Stimulated activated CD4-positive, alpha-beta T cell treated with anti-CD3 and anti-CD28 coated beads, Interleukin-2, amount 100 ng/mL, for 4 hours (primary cell): ENCODE results near the gene SLC25A11.

Experiments used
- DNase-seq: peaks from one replicate; pipeline ENCODE4 v3.0.0-alpha.2; 2020; ENCODE audit warnings: low read depth

SLC25A11 gene, protein sequence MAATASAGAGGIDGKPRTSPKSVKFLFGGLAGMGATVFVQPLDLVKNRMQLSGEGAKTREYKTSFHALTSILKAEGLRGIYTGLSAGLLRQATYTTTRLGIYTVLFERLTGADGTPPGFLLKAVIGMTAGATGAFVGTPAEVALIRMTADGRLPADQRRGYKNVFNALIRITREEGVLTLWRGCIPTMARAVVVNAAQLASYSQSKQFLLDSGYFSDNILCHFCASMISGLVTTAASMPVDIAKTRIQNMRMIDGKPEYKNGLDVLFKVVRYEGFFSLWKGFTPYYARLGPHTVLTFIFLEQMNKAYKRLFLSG

DNA sequence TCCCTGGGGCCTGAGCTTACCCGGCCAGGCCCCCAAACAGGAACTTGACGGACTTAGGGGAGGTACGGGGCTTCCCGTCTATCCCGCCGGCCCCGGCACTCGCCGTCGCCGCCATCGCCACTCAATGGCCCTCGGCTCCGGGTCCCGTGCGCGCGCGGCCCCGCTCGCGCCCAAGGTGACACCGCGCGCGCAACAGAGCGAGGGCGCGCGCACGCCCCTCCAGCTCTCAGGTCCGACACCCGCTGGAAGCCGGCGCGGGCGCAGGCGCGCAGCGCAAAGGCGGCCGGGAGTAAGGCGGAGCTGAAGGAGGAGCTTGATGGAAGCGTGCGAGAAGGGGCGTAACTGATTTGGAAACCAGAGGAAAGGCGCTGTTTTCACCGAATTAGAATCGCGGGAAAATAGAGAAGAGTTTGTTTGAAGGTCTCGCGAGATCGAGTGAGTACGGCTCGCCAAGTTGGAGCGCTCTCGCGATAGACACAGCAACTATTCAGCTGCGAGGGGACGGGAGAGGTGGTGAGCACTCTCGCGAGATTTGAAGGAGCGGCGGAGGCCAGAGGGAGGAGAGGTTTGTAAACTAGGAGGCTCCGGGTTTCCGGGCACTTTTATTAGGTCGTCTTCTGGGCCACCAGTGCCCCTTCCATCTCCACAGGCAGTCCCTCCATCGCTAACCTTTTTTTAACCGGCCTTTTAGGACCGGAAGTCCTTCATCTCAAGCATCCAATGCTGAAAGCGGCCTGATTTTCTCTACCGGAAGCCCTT lies at the start of gene SLC25A11, which contains the start of gene RNF167:
Gene SLC25A11, minus strand, starts transcription at position 251 of the 759 bp plus-strand sequence. Its CDS starts 136 bp downstream, at position 115.
Gene RNF167, plus strand, starts transcription at position 473 of the 759 bp plus-strand sequence. CDS start 642 bp downstream, outside the sequence.
- DNase-seq, result peak; percentile 95

DNA sequence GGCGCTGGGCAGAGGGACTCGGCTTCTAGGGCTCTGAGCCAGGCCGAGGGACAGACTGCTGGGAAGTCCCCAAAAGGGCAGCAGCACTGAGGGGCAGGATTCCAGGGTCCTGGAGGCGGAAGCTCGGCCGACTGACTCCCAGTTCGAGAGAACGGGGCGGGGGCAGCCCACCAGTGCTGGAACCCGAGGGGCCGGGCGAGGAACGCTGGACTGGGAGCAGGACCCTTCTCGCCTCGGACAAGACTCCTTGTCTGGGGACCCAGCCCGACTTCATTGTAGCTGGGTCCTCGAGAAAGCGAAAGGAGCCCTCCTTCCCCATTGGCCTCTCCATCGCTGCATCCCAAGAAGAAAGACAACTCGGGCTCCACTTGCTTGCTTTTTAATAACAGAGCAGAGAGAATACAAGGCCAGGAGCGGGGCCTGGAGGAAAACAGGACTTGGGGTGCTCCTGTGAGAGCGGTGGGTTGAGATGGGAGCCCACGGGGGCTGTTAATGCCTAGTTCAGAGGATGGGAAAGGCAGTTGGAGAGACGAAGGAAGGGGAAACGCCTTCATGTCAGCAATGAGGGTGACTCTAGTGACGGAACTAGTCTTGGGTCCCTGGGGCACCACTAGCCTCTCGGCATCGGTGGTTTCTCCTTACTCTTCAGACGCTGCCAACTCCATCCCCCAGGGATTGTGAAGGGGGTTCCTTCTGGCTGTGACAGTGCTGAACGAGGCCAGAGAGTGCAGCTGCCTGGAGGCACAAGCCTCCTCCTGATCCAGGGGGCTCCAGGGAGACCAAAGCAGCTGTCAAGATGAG lies 48.1 kb upstream of the SLC25A11 start:
- DNase-seq, result no peak

DNA sequence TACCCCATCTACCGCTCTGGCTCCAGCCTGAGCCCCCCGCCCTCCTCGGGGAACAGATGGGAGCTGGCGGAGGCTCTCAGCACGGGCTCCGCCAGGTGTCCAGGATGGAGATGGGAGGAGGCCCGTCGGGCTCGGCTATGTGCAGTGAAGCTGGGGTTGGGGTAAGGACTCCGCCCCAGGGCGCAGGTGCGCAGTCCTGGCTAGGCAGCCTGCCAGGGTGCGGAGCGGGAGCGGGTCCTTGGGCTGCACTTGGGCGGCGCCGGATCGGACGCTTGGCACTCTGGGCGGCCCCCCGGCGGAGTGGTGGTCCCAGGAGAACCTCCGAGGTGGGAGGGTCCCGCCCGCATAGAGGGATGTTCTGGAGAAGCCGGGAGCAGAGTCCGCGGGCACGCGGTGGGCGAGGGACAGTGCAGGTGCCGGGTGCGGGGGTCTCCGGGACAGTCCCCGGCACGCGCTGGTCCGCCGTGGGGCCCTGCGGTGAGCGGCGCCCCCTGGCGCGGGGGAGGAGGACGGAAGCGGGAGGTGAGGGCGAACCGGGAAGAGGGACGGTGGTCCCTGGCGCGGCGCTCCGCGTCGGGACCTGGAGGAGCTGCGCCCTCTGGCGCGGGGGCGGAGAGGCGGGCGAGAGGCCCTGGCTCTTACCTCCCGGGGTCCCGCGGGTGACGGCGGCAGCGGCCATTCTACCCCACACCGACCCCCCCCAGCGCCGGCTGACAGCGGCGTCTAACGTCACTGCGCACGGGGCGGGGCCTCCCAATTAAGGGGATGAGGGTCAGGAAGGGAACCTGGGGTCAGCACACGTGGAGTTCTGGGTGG lies 47.3 kb upstream of the SLC25A11 start, which contains the start of gene CAMTA2:
Gene CAMTA2, minus strand, starts transcription at position 725 of the 816 bp plus-strand sequence. CDS start 1,453 bp downstream, outside the sequence.
- DNase-seq, result peak; percentile 79

DNA sequence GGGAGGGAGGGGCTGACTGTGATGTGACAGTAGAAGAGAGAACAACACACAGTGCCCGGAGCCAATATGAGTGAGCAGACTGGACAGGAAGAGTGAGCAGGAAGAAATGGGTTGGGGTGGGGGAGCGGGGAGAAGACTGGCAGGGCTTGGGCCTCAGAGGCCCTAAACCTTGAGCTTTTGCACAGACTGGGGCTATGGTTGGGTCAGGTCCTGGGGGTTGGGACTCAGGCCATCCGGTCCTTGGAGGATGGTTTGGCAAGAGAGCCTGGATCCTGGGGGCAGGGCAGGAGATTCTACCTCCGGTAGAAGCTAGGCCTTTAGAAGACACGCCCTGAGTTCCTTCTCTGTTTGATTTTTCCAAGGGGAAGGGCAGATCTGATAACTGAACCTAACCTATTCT lies 46.6 kb upstream of the SLC25A11 start:
- DNase-seq, result no peak

DNA sequence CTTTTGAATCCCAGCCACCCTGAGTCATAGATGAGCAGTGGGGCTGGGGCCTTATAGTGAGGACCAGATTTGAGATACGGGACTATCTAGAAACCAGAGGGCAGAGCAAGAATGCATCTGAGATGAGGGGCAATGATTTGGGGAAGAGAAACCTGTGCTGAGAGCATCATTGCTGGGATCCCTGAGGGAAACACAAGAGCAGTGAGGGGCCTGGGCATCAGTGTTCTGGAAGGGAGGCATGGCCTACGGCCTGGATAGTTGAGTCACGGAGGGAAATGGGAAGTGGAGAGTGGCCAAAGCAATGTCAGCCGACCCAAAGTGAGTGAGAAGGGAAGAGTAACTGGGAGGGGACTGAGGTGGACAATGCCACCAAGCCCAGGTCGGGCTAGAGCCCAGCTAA lies 42.5 kb upstream of the SLC25A11 start:
- DNase-seq, result no peak

DNA sequence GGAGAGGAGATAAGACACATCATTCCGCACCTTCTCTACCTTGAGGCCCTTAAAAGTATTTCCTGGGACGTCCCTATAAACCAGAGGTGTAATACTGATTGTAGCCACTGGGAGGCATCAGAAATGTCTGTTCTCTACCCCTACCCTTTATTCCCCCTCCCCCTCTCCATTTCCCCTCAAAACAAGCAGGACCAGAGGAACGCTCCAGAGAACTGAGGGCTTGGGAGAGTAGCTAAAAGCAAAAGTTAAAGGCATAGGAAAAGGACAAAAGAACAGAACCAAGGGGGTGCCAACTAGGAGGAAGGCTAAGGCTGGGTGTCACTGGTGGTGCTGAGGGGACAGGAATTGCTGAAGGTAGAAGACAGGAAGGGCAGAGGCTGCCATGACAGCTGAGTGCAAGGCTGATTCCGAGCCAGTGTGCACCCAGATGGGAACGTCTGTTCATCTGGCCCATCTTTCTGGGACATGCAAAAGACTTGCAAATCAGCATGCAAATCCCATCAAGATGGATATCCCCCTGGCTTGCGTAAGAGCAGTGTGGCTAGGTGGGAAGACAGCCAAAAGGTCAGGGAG lies 40.9 kb upstream of the SLC25A11 start:
- DNase-seq, result no peak

DNA sequence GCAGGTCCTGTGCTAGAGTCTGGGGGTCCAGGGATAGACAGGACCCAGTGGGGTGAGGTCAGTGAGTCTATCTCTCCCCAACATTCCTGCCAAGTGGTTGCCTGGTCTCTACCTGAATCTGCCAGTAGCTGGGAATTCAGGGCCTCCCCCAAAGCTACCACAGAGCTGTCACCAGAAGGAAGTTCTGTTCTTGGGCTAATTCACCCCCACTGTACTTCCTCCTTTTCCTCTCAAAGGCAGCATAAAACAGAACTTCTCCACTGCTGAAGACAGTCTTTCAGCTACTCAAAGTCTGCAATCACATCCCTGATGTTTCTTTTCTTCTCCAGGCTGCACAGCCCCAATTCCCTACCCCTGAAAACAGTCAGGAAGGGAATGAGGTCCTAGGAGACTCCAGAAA lies 38.9 kb upstream of the SLC25A11 start:
- DNase-seq, result no peak

DNA sequence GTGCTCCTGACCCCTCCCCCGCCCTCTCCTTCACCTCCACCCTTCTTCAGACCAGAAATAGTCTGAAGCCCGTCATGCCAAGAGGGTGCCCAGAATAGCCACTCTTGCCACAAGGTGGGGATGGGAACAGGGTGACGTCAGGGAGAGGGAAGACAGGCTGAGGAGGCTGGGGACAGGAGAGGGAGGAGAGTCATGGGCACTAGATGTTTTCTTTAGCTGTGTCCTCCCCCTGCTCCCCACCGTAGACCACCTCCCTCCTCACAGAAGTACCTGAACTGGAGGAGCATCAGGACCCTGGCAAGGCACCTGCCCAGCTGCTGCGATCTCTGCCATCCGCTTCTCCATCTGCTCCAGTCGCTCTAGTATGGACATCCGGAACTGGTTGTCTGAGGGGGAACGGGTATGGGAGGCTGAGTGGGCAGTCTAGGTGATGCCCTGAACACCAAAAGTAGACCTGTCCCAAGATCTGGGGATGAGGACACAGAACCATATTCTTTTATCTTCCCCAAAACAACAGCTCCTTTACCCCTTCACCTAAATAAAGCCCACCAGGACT lies 34.3 kb upstream of the SLC25A11 start:
- DNase-seq, result no peak

DNA sequence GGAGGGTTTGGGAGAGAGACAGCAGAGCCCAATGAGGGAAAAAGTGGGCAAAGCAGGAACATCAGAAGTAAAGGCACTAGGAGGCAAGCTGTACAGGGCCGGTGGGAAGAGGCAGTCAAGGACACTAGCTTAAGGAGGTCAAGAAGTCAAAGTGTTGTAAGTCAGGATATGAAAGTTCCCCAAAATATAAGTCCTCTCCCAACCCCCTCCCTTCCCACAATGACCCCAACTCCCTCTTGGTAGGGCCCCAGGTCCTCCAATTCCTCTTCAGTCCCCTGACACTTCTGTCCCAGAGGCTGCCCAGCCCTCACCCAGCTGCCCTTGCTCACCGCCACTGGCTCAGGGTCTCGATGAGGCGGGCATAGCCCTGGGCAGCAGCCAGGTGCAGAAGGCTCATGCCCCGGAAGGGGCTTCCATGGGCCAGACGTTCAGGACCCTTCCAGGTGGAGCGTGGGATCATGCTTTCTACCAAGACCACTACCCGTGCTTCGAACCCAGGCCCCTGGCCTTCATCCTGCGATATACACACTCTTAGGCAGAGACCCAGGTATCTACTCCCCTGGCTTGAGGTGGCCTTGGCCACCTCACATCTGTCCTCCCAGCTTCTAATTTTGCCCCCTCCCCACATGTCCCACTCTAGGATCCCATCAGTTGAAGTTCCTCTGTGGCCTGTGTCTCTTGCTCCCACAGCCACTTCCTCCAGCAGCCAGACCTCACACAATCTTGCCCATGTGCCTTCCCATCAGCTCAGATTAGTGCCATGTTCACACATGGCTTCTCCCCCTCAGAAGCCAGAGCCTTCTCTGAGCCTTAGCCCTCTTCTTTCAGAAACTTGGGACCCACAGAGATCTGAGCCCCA lies 33.6 kb upstream of the SLC25A11 start:
- no peak for DNase-seq

DNA sequence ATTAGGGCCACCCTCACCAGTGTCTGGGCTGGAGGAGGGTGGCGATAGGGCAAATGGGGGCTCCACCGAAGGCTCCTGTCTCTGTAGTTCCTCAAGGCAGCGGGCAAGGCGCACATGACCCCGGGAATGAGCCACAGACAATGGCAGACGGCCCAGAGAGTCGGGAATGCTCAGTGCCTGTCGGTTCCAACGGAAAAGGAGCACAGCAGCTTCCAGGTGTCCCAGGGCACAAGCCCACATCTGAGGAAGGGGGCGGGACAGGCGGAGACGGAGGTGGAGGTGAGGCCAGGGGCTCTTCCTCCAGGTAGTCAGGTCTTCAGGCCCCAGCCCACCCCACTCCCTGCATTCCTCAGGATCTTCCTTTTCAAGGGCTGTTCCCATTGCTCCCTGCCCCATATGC lies 32.9 kb upstream of the SLC25A11 start:
- DNase-seq, result no peak

DNA sequence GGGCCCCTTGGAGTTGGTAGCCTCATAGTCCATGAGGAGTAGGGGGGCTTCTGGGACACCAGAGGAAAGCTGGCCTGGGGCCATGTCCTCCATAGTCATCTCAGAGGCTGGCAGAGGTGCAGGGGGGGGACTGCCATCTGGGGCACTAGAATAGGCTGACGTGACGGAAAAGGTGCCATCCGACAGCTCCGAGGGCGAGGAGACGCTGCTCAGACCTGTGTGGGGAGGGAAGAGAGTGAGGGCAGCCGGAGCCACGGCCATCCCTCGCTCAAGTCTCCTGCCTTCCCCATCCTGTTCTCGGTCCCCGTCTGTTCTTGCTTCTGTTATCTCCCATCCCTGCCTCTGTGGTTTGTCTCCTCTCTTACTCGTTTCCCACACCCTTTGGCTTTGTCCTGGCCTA lies 32.5 kb upstream of the SLC25A11 start:
- no peak for DNase-seq

DNA sequence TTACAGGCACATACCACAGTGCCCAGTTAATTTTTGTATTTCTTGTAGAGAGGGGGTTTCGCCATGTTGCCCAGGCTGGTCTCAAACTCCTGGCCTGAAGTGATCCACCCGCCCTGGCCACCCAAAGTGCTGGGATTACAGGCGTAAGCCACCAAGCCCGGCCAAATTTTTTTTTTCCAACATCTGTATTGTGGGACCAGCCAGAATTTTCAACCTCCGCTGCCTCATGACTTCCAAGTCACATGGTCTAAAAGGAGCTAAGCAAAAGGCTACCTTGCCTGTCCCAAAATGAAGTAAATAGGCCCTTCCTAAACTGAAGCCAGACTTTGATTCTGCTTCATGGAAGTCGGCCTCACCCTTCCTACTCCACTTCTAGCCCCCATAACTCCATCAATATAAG lies 32.0 kb upstream of the SLC25A11 start:
- no peak for DNase-seq

DNA sequence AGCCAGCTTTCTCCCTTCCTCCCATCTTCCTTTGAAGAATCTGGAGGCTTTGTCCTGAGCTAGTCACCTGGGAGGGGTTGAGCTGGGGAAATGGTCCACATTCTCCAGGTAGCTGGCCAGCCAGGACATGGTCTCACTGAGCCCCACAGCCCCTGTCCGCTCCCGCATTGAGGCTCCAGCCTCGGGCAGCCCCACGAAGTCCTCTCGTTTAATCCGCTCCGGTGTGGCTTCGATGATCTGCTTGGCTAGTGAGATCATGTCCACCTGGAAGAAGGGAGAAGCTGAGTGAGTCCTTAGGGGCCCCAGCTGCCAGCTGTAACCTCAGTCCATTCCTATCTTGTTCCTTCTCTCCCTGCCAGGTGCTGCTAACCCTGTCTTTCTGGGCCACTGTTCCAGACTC lies 30.4 kb upstream of the SLC25A11 start:
- no peak for DNase-seq

DNA sequence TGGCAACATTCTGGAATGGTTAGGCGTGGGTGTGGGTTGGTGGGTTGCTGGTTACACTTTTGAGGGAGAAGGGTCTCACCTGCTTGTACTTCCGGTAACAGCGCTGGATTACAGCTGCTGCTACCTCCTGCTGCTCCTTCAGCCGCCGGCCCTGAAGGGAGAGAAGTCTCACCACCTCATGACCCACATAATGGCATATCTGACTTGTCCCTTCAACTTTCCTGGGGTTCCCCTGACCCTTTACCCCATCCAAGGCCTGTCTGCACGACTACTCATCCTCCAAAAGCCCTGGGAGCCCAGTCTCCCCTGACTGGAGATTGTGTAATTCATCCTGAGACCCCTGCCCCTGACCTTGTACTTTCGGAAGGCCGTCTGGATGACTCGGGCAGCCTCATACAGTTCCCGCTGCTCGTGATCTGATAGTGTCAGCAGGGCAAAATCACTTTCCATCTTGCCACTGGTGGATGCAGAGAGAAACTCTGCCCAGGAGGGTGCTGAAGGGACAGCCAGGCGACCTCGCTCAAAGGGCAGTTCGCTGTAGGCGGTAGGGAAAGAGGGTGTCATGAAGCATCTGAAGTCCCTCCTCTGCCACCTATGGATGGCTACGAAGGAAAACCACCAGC lies 29.8 kb upstream of the SLC25A11 start:
- no peak for DNase-seq

DNA sequence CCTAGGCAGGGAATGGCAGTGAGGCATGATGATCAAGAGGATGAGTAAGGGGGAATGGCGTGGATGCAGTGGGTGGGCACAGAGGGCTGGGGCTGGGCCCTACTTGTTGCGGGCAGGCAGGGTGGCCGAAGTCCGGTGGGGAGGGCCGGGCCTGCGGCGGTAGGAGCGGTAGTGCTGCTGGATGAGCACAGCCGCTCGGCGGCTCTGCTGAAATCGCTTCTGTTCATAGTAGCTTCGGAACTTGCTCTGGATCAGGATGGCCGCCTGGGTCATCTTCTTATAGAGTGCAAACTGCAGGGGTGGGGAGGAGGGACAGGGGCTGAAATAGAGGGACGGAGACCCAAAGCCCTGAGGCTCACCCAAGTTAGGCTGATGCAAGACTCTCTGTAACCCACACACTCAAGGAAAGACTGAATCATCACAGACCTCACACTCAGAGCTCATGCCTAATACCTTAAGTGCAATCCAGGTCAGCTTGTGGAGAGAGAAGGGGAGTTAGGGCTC lies 29.3 kb upstream of the SLC25A11 start:
- no peak for DNase-seq

DNA sequence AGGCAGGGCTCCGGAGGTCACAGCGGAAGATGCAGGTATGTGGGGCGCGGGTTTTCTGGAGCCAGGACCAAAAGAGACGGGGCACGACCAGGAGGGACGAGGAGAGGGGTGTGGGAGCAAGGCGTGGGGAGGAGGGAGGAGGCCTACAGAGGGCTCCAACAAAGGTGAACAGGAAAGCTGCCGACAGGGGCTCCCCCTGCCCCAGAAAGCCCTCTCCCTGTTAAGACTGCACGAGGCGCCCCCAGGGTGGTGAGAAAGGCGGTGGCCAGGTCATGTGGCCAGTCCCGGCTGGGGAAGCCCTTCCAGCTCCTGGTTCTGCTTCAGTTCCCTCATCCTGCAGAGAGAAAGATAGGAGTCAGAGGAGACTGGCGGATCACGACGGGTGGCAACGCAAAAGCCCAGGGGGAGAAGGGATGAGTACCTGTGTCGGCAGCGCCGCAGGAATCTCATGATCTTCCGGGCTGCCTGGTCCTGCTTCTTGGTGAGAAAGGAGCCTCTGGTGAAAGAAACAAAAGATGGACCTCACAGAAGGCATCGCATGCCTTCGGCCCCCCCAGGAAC lies 28.7 kb upstream of the SLC25A11 start:
- no peak for DNase-seq

DNA sequence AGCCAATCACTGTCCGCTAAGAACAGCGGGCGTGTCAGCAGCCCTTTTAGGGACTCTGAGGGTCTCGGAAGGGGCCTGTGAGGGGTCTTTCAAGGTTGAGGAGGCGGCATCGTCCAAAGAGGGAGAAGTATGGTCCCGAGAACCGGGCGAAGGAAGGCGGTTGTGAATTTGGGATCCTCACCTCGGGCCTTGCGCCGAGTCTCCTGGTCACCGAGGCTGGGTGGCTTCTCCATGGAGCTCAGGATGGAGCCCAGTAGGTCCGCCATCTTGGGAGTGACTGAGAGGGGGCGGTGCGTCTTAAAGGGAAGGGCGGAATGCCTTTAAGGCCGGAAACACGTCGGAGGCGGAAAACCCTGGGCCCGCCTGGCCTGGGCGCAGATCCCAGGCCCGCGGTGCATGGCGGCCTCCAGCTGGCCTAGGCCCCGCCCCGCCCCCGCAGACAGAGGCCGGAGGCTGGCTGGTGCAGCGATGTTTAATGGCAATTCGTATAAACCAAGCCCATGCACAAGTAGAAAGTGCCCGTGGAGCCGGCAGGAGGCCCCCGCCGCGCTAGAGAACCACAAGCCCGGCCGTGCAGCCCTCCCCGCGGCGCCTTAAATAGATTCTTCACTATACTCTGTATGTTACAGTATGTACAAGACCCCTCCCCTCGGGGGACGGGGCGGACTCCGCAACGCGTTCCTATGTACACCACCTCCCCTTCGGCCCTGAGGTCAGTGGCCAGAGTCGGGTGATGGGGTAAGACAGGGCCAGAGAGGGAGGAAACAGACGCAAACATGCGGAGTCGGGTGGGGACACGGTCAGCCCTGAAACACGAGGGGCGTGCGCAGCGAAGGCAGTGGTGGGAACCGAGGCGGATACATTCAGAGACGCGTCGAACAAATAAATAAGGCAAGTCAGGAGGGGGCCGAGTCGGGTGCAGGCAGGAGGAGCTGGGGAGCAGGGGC lies 28.0 kb upstream of the SLC25A11 start, which contains the start of gene SPAG7:
Gene SPAG7, minus strand, starts transcription at position 279 of the 947 bp plus-strand sequence. Its CDS starts 13 bp downstream, at position 266.
- peak; percentile 83 for DNase-seq
